NCI-H2227 treated with DMSO at 0.1 percent for 48 hours (cell line): ENCODE measurements around the gene THAP12.
"Not testable (repeated sequence)": the region's sequence is repeated elsewhere in the genome, so short reads cannot be mapped to it uniquely, and the experiment has no call there.

Source experiments
- DNase-seq: peaks from one replicate; lab custom pipeline; 2025; lab: John Stamatoyannopoulos, UW

The THAP12 gene

GRCh38 chr11:76327756-76328388, 53.1 kb downstream of the THAP12 start:
- DNase-seq, result no peak

- no peak for DNase-seq
Observed at GRCh38 chr11:76327202-76327601, 53.7 kb downstream of the THAP12 start.

- no peak for DNase-seq
Observed at GRCh38 chr11:76325185-76325584, 55.7 kb downstream of the THAP12 start.

DNA sequence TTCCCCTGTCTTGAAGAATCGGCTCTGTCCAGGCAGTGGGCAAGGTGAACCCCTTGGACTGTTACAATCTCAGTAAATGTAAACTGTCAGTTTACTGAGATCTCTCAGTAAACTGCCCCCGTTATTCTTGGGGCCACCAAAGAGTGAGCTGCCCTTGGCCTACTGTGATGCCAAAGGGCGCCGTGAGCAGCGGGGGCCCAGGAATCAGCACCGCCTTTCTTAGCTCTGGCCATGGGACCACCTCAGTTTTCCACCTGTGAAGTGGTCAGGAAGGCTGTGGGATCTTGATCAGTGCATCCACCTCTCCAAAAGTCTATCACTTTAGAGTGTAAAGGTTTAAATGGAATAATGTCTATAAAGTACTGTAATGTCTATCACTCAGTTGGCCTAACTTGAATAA, 57.1 kb downstream of the THAP12 start:
- DNase-seq, result no peak

- DNase-seq, result not testable (repeated sequence)
Observed at GRCh38 chr11:76323375-76323774, 57.6 kb downstream of the THAP12 start.

- DNase-seq, result no peak
Observed at GRCh38 chr11:76322942-76323341, 58.0 kb downstream of the THAP12 start.

GRCh38 chr11:76322540-76322939, 58.4 kb downstream of the THAP12 start:
- DNase-seq, result no peak

GRCh38 chr11:76321820-76322524, 59.0 kb downstream of the THAP12 start:
- no peak for DNase-seq

GRCh38 chr11:76321340-76321739, 59.6 kb downstream of the THAP12 start:
- no peak for DNase-seq

GRCh38 chr11:76320929-76321328, 60.0 kb downstream of the THAP12 start:
- no peak for DNase-seq

DNA sequence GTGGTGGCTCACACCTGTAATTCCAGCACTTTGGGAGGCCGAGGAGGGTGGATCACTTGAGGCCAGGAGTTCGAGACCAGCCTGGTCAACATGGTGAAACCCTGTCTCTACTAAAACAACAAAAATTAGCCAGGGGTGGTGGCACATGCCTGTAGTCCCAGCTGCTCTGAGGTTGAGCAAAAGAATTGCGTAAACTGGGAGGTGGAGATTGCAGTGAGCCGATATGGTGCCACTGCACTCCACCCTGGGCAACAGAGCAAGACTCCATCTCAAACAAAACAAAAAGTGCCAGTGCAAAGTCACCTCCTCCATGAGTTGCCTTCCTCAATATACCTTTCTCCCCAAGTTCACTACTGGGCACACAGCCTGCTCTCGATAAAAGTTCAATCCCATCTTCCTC, 61.1 kb downstream of the THAP12 start:
- DNase-seq, result not testable (repeated sequence)

- peak; percentile 60 for DNase-seq
Observed at GRCh38 chr11:76318744-76319384, 62.1 kb downstream of the THAP12 start.

DNA sequence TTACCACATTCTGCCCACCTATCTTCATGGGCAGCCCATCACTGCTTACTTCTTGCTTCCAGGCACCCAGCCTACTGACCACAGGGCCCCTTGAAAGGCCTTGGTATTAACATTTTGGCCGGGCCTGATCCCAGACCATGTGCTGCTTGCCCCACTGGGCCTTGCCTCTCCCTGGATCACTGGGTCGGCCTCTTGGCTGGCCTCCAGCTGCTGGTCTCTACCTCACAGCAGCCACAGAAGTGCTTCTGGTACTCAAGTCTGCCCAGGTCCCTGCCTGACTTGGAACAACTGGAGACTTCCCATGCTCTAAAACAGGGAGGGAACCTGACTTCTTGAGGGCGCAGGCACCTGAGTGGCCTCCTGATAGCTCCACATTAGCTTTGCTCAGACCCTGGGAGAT, 63.6 kb downstream of the THAP12 start:
- DNase-seq, result no peak

DNA sequence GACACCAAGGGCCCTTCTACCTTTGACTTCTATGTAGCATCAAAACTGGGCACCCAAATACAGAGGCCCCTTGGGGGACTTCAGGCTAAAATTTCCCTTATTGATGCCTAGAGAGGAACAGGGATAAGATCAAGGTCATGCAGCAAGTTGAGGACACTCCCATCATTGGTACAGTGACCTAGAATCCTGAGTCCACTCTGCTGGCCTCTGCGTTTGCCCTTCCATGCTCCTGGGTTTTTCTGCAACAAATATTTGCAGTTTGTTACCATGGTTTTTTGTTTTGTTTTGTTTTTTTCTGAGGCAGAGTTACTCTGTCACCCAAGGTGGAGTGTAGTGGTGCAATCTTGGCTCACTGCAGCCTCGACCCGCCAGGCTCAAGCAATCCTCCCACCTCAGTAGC, 64.2 kb downstream of the THAP12 start:
- DNase-seq, result no peak

GRCh38 chr11:76315182-76315853, 65.6 kb downstream of the THAP12 start:
- DNase-seq, result no peak

- DNase-seq, result no peak
Observed at GRCh38 chr11:76314741-76315090, 66.2 kb downstream of the THAP12 start.

GRCh38 chr11:76313913-76314740, 66.8 kb downstream of the THAP12 start:
- no peak for DNase-seq

DNA sequence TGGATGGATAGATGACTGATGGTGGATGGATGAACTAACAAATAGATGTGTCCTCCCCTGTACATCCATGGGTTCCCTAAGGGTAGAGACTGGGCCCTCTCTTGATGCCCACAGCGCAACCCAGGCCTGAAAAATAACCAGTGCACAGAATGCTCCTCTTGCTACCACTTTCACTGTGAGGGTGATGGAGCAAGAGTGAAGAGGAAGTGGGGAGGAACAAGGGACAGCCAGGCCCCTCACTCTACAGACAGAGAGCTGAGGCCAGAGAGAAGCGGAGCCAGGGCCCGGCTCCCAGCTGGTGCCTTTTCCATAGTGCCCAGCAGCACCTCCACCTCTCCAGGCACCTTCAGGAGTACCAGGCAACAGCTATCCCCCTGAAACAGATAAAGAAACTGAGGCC, 67.7 kb downstream of the THAP12 start:
- no peak for DNase-seq

- no peak for DNase-seq
Observed at GRCh38 chr11:76310832-76311595, 69.9 kb downstream of the THAP12 start.

DNA sequence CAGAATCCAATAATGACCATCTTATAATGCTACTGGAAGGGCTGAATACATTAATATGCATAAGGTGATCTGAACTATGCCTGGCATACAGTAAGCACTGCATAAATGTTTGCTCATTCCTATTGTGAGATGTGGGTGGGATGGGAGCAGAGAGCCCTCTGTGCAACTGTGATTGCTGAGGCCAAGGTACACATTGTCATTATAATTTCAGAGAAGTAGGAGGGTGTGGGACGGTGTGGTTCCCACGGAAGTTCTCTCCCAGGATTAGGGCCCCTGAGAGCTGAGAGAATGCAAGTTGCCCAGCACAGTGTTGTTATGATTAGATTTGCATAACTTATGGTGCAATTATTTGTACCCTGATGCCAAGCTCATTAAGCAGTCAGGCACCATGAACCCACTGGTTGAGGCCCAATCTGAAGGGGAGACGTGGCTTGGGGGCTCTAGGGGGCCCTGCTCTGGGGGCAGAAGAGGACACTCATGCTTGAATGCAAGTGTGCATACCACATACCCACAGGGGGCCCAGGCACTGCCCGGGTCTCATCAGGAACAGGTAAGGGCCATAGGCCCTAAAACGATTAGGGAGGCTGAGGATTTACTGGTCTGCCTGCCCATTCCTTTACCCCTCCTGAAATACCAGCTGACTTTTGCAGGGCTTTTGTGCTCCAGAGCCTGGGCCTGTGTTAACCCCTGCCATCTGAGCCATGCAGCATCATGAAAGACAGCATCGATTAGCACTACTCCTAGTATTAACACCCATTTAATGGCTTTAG, 72.8 kb downstream of the THAP12 start:
- no peak for DNase-seq
